ENCODE measurements around the gene PAPPA2.

The PAPPA2 gene

GRCh38 chr1:176811511-176812288, 348.7 kb downstream of the PAPPA2 start:
- Histone ChIP-seq H3K27me3 (ENCODE audit: control insufficient read depth in 2 of 2, insufficient read depth in 2 of 2, low read length in 2 of 2) (no peaks in the 10 kb centered on the region), H3K9ac (ENCODE audit: low read depth in 1 of 2, low read length in 2 of 2) (no peak overlapping the region), H3K4me1 (ENCODE audit: control insufficient read depth in 2 of 2, insufficient read depth in 2 of 2, low read length in 2 of 2) (no peaks in the 10 kb centered on the region), H3K36me3 (ENCODE audit: control insufficient read depth in 2 of 2, insufficient read depth in 2 of 2, low read length in 2 of 2) (no peaks in the 10 kb centered on the region), H3K27ac (ENCODE audit: low read depth in 2 of 2, low read length in 2 of 2) (no peak overlapping the region), H3K9me3 (ENCODE audit: control insufficient read depth in 2 of 2, low read length in 2 of 2) (no peaks in the 10 kb centered on the region), H3K4me3 (ENCODE audit: low read length in 2 of 2) (no peak overlapping the region)

DNA sequence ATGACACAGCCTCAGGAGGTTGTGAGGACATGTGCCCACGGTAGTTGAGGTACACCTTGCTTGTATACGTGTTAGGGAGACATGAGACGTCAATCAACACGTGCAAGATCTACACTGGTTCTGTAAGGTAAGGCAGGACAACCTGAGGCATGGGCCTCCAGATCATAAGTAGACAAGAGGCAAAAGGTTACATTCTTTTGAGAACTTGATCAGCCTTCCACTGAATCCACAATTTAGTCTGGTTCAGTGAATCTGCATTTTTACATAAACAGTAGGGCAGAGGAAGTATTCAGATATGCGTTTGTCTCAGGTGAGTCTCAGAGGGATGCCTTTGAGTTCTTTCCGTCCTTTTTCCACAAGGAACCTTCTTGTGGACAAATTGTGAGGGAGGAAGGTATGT, 352.6 kb downstream of the PAPPA2 start:
- Histone ChIP-seq H3K4me3 (ENCODE audit: low read length in 2 of 2) (no peak overlapping the region), H3K9ac (ENCODE audit: low read depth in 1 of 2, low read length in 2 of 2) (no peak overlapping the region), H3K36me3 (ENCODE audit: control insufficient read depth in 2 of 2, insufficient read depth in 2 of 2, low read length in 2 of 2) (no peaks in the 10 kb centered on the region), H3K27me3 (ENCODE audit: control insufficient read depth in 2 of 2, insufficient read depth in 2 of 2, low read length in 2 of 2) (no peaks in the 10 kb centered on the region), H3K9me3 (ENCODE audit: control insufficient read depth in 2 of 2, low read length in 2 of 2) (no peaks in the 10 kb centered on the region), H3K4me1 (ENCODE audit: control insufficient read depth in 2 of 2, insufficient read depth in 2 of 2, low read length in 2 of 2) (no peaks in the 10 kb centered on the region), H3K27ac (ENCODE audit: low read depth in 2 of 2, low read length in 2 of 2) (no peak overlapping the region)

GRCh38 chr1:176816232-176816631, 353.3 kb downstream of the PAPPA2 start:
- Histone ChIP-seq H3K9me3 (ENCODE audit: control insufficient read depth in 2 of 2, low read length in 2 of 2) (no peaks in the 10 kb centered on the region), H3K9ac (ENCODE audit: low read depth in 1 of 2, low read length in 2 of 2) (no peak overlapping the region), H3K4me3 (ENCODE audit: low read length in 2 of 2) (no peak overlapping the region), H3K27me3 (ENCODE audit: control insufficient read depth in 2 of 2, insufficient read depth in 2 of 2, low read length in 2 of 2) (no peaks in the 10 kb centered on the region), H3K36me3 (ENCODE audit: control insufficient read depth in 2 of 2, insufficient read depth in 2 of 2, low read length in 2 of 2) (no peaks in the 10 kb centered on the region), H3K4me1 (ENCODE audit: control insufficient read depth in 2 of 2, insufficient read depth in 2 of 2, low read length in 2 of 2) (no peaks in the 10 kb centered on the region), H3K27ac (ENCODE audit: low read depth in 2 of 2, low read length in 2 of 2) (no peak overlapping the region)

- H3K27me3 ChIP-seq (ENCODE audit: control insufficient read depth in 2 of 2, insufficient read depth in 2 of 2, low read length in 2 of 2) = no peaks in the 10 kb centered on the region
- H3K36me3 ChIP-seq (ENCODE audit: control insufficient read depth in 2 of 2, insufficient read depth in 2 of 2, low read length in 2 of 2) = no peaks in the 10 kb centered on the region
- no peak overlapping the region for H3K27ac ChIP-seq (ENCODE audit: low read depth in 2 of 2, low read length in 2 of 2)
- no peak overlapping the region for H3K4me3 ChIP-seq (ENCODE audit: low read length in 2 of 2)
- no peaks in the 10 kb centered on the region for H3K9me3 ChIP-seq (ENCODE audit: control insufficient read depth in 2 of 2, low read length in 2 of 2)
- H3K4me1 ChIP-seq (ENCODE audit: control insufficient read depth in 2 of 2, insufficient read depth in 2 of 2, low read length in 2 of 2) = no peaks in the 10 kb centered on the region
- no peak overlapping the region for H3K9ac ChIP-seq (ENCODE audit: low read depth in 1 of 2, low read length in 2 of 2)
Observed at GRCh38 chr1:176820391-176821031, 357.5 kb downstream of the PAPPA2 start.

DNA sequence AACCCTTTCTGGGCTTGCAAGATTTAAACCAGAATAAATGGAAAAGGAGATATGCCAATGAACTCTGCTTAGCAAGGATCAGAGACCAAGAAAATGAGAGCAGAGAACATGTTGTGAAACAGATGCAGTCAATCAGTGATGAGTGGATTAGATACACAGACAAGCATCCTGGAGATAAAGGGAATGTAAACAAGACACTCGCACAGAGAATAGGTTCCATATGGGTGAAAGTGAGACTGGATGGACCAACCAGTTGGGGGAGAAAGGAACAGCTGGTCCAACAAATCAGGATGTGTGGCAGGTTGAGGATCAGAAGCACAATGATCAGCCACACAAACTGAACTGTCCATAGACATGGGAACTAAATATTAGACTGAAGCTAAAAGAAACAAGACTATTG, 363.3 kb downstream of the PAPPA2 start:
- no peak overlapping the region for H3K27ac ChIP-seq (ENCODE audit: low read depth in 2 of 2, low read length in 2 of 2)
- no peaks in the 10 kb centered on the region for H3K27me3 ChIP-seq (ENCODE audit: control insufficient read depth in 2 of 2, insufficient read depth in 2 of 2, low read length in 2 of 2)

DNA sequence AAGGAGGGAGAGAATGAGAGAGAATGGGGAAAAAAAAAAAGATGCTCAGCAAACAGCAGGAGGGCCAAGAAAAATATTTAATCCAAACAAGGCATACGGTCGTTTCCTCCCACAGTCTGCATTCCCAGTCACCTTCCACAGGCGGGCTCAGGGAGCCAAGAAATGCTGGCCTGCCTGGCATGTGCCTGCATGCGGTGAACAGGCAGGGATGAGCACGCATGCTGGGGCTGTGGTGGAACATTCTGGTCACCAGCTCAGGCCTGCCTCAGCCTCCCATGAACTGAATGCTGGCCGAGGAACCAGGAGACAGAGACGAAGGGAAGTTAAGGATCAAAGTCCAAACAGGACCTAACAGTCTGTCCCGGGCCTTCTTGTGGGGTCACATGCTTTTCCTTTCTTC, 366.3 kb downstream of the PAPPA2 start:
- Histone ChIP-seq H3K36me3 (ENCODE audit: control insufficient read depth in 2 of 2, insufficient read depth in 2 of 2, low read length in 2 of 2) (no peaks in the 10 kb centered on the region), H3K27ac (ENCODE audit: low read depth in 2 of 2, low read length in 2 of 2) (no peak overlapping the region), H3K9me3 (ENCODE audit: control insufficient read depth in 2 of 2, low read length in 2 of 2) (no peaks in the 10 kb centered on the region)

More for the DNA sequence above, 363.3 kb downstream of the PAPPA2 start:
- Histone ChIP-seq H3K4me1 (ENCODE audit: control insufficient read depth in 2 of 2, insufficient read depth in 2 of 2, low read length in 2 of 2) (no peaks in the 10 kb centered on the region), H3K4me3 (ENCODE audit: low read length in 2 of 2) (no peak overlapping the region), H3K36me3 (ENCODE audit: control insufficient read depth in 2 of 2, insufficient read depth in 2 of 2, low read length in 2 of 2) (no peaks in the 10 kb centered on the region), H3K9me3 (ENCODE audit: control insufficient read depth in 2 of 2, low read length in 2 of 2) (no peaks in the 10 kb centered on the region), H3K9ac (ENCODE audit: low read depth in 1 of 2, low read length in 2 of 2) (no peak overlapping the region)

DNA sequence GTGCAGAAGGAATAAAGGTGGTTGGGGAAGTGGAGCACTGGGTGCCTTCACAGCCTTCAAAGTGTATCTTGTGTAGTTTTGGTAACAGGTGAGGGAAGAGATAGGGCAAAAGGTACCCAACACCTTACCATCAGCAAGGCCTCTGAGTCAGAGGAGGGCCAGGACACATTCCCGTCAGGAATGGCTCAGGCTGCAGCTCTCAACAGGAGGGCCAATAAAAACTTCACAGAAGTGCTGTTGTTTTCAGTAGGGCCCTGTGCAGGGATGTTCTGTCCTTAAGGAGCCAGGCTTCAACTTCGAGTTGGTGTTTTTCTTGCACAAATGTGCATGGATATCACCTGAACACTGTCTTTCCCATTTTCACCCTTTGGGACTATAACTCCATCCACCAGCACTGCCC, 368.2 kb downstream of the PAPPA2 start:
- no peak overlapping the region for H3K9ac ChIP-seq (ENCODE audit: low read depth in 1 of 2, low read length in 2 of 2)
- no peaks in the 10 kb centered on the region for H3K36me3 ChIP-seq (ENCODE audit: control insufficient read depth in 2 of 2, insufficient read depth in 2 of 2, low read length in 2 of 2)
- H3K4me3 ChIP-seq (ENCODE audit: low read length in 2 of 2) = no peak overlapping the region
- H3K9me3 ChIP-seq (ENCODE audit: control insufficient read depth in 2 of 2, low read length in 2 of 2) = no peaks in the 10 kb centered on the region
- no peak overlapping the region for H3K27ac ChIP-seq (ENCODE audit: low read depth in 2 of 2, low read length in 2 of 2)
- no peaks in the 10 kb centered on the region for H3K27me3 ChIP-seq (ENCODE audit: control insufficient read depth in 2 of 2, insufficient read depth in 2 of 2, low read length in 2 of 2)
- no peaks in the 10 kb centered on the region for H3K4me1 ChIP-seq (ENCODE audit: control insufficient read depth in 2 of 2, insufficient read depth in 2 of 2, low read length in 2 of 2)

More for the DNA sequence above, 366.3 kb downstream of the PAPPA2 start:
- Histone ChIP-seq H3K4me3 (ENCODE audit: low read length in 2 of 2) (no peak overlapping the region), H3K27me3 (ENCODE audit: control insufficient read depth in 2 of 2, insufficient read depth in 2 of 2, low read length in 2 of 2) (no peaks in the 10 kb centered on the region), H3K4me1 (ENCODE audit: control insufficient read depth in 2 of 2, insufficient read depth in 2 of 2, low read length in 2 of 2) (no peaks in the 10 kb centered on the region), H3K9ac (ENCODE audit: low read depth in 1 of 2, low read length in 2 of 2) (no peak overlapping the region)

GRCh38 chr1:176837708-176838107, 374.7 kb downstream of the PAPPA2 start:
- H3K27me3 ChIP-seq (ENCODE audit: control insufficient read depth in 2 of 2, insufficient read depth in 2 of 2, low read length in 2 of 2) = no peaks in the 10 kb centered on the region
- no peaks in the 10 kb centered on the region for H3K9me3 ChIP-seq (ENCODE audit: control insufficient read depth in 2 of 2, low read length in 2 of 2)
- H3K9ac ChIP-seq (ENCODE audit: low read depth in 1 of 2, low read length in 2 of 2) = no peak overlapping the region
- H3K36me3 ChIP-seq (ENCODE audit: control insufficient read depth in 2 of 2, insufficient read depth in 2 of 2, low read length in 2 of 2) = no peaks in the 10 kb centered on the region
- no peak overlapping the region for H3K4me3 ChIP-seq (ENCODE audit: low read length in 2 of 2)
- no peaks in the 10 kb centered on the region for H3K4me1 ChIP-seq (ENCODE audit: control insufficient read depth in 2 of 2, insufficient read depth in 2 of 2, low read length in 2 of 2)
- no peak overlapping the region for H3K27ac ChIP-seq (ENCODE audit: low read depth in 2 of 2, low read length in 2 of 2)

GRCh38 chr1:176838276-176838995, 375.5 kb downstream of the PAPPA2 start:
- Histone ChIP-seq H3K9ac (ENCODE audit: low read depth in 1 of 2, low read length in 2 of 2) (no peak overlapping the region), H3K4me3 (ENCODE audit: low read length in 2 of 2) (no peak overlapping the region), H3K27me3 (ENCODE audit: control insufficient read depth in 2 of 2, insufficient read depth in 2 of 2, low read length in 2 of 2) (no peaks in the 10 kb centered on the region), H3K9me3 (ENCODE audit: control insufficient read depth in 2 of 2, low read length in 2 of 2) (no peaks in the 10 kb centered on the region), H3K4me1 (ENCODE audit: control insufficient read depth in 2 of 2, insufficient read depth in 2 of 2, low read length in 2 of 2) (no peaks in the 10 kb centered on the region), H3K27ac (ENCODE audit: low read depth in 2 of 2, low read length in 2 of 2) (no peak overlapping the region), H3K36me3 (ENCODE audit: control insufficient read depth in 2 of 2, insufficient read depth in 2 of 2, low read length in 2 of 2) (no peaks in the 10 kb centered on the region)

GRCh38 chr1:176839216-176839615, 376.2 kb downstream of the PAPPA2 start:
- Histone ChIP-seq H3K9me3 (ENCODE audit: control insufficient read depth in 2 of 2, low read length in 2 of 2) (no peaks in the 10 kb centered on the region), H3K9ac (ENCODE audit: low read depth in 1 of 2, low read length in 2 of 2) (no peak overlapping the region), H3K4me3 (ENCODE audit: low read length in 2 of 2) (no peak overlapping the region), H3K36me3 (ENCODE audit: control insufficient read depth in 2 of 2, insufficient read depth in 2 of 2, low read length in 2 of 2) (no peaks in the 10 kb centered on the region), H3K27ac (ENCODE audit: low read depth in 2 of 2, low read length in 2 of 2) (no peak overlapping the region), H3K4me1 (ENCODE audit: control insufficient read depth in 2 of 2, insufficient read depth in 2 of 2, low read length in 2 of 2) (no peaks in the 10 kb centered on the region), H3K27me3 (ENCODE audit: control insufficient read depth in 2 of 2, insufficient read depth in 2 of 2, low read length in 2 of 2) (no peaks in the 10 kb centered on the region)
